Activated effector memory CD4-positive, alpha-beta T cell treated with Interleukin-2 at 50 U/mL for 16 hours (primary cell): ENCODE data around the gene LAMB4.

Source experiments
- DNase-seq: peaks from one replicate; pipeline ENCODE4 v3.0.0-alpha.2; 2020

Gene LAMB4

DNA sequence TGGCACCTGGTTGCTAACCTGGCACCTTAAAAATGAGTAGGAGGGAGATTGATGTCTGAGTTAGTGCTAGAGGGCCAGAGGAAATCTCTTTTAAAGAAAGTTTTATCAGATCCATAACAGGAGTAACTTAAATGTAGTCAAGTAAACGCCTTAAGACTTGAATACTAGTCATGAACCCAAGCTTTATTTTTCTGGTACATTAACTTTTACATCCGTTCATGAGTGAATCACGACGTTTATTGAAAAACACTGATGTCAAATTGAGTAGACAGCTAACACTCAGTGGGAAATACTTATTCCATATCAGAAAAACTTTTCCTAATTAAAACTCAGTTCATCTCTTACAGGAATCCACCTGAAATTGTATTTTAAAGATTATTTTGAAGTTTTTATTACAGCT lies 120.3 kb downstream of the LAMB4 start:
- no peak for DNase-seq

DNA sequence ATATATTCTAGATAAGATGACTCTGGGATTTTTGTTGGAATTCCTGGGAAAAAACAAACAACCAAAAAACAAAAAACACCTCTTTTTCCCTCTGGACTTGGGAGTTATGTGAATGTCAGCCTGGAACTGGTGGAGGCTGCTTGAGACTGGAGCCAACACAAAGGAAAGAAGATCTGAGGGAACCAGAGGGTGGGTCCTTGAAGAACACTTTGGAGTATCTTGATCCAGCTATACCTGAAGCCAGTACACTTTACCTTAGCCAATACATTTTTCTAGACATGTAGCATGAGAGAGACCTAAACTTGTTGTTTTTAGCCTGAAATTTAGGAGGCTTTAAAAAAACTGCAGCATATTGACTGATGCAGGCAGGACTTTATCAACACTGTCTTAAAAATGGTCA lies 121.3 kb downstream of the LAMB4 start:
- no peak for DNase-seq

DNA sequence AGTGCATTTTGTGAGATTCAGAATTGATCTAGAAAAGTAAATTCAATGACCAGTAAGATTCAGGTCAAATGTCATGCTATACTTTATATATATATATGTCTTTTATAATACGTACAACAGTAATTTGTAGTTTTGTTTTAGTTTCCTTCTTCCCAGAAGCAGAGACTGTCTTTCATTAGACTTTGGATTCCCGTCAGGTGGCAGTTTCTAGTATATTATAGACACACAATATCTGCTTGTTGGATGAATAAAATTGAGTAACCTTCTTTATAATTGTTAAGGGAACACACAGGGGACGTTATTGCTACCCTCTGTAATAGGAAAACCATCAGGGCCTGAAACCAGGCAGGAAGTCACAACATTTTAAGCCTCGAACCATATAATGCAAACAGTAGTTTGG lies 121.9 kb downstream of the LAMB4 start:
- DNase-seq, result no peak

DNA sequence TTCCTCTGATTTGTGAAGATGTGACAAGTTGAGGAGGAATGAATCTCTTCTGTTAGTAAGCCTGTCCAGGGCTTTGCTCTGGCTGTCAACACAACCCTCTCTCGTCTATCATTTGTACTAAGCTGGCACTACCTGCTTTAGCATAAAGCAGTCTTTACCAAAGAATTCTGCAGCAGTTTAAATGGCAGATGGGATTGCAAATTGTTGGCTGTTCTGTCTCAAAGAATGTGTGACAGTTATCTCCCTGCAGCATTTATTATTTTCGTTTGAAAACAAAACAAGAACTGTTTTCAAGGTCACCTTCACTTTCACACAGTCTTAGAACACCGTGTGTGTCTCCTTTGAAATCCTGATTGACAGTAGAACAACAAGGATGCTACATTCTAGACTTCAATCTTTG lies 122.4 kb downstream of the LAMB4 start:
- DNase-seq, result no peak

DNA sequence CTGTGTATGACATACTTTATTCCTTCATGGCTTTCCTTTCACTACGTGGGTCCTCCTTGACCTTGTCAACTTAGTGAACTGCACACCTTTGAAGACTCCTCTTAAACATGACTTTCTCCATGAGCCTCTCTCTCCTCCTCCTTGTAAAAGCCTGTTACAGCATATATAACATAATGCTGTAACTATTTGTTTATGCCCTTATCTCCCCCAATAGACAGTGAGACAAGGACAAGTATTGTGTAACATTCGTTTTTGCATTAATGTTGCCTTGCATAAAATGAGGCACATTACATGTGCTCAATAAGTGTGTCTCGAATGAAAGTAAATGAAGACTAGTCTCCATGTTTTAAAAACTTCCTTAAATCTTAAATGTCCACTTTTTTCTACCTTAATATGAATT lies 122.9 kb downstream of the LAMB4 start:
- no peak for DNase-seq

DNA sequence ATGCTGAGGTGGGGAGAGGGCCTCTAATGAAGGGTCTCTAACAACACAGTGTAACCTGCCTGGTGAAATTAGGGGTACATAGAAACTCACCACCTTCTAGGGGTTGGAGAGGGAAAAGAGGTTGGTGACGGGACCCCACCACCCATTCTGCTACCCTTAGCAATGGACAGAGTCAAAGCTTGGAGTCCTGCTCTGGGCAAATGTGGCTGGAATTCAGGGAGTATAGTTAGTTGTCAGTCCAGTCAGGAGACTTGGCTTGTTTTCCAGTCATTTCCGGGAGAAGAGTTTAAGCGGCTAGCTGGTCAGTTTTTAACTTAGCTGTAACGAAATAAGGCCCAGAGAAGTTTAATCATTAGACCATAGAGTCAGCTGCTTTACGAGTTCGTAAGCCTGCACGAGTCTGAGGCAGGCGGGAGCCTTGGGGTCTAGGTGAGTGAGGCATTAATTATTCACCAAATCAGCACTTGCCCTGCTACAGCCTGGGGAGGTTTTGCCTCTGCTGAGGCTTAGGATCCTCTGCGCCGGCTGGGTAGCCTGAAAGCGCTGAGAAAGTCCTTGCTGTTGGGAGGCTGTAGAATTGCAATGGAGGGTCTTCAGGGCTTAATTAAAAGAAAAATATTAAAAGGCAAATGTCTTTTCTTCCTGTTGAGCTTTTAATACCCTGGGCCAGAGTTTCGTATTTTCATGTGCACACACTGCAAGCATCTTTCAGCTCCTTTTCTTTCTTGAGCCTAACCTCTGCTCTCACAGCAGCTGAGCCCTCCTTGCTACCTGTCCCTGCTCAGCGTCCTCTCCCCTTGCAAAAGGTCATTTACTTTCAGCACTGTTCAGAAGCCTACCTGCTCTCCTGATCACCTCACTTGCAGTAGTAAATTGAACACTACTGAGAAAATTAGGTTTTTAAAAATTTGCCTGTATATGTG lies 125.7 kb downstream of the LAMB4 start:
- no peak for DNase-seq

DNA sequence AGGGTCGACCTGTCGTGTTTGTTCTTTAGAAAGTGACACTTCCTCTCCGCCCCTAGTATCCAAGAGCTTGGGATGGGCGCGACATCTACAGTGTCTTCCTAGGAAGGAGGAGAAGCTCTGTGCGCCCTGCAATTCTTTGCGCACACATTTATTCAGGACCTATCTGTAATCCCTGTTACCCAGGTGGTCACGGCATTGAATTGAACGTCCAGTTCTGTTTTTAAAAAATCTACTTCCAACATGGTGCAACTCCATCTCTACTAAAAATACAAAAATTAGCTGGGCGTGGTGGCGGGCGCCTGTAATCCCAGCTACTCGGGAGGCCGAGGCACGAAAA lies 126.6 kb downstream of the LAMB4 start:
- no peak for DNase-seq

DNA sequence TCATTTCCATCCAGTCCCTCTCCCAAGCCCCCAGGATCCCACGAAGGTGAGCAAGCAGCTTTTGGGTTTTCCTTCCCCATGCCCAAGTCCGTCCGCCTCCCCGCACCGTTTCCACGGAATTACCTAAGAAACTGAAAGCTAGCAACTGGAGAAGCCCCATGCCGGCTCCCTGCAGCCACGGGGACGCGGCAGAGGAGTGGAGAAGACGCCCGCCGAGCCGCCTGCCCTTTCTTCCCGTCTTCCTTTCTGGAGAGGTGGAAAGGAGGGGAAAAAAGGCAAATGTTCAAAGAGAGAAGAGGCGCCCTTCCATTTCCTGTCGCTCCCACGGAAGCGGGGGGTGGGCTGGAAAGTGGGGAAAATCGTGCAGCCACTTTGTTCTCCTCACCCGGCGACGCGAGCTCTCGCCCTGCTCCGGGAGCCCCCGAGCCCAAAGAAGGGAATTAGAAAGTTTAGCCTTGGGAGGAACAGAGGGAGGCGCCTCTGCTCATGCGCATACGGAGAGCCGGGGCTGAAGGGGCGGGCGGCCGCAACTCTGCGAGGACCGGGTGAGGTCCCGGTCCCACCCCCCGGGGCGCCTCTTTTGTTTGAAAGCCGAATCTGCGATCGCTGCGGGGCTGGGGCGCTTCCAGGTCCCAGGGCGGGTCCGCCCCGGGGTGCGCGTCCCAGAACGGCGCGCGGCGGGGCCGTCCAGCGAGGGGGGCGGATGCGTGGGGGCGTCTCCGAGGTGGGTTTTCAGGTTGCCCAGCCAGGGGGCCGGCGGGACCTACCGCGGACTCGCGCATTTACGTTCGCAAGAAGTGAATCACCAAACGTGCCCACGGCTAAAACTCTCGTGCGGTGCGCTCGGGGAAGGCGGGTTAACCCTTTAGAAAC lies 127.2 kb downstream of the LAMB4 start, which contains the start of gene LAMB1:
LAMB1 (minus strand) TSS at position 436 of the 873 bp plus-strand sequence; CDS start at position 160, 276 bp downstream.
- no peak for DNase-seq

DNA sequence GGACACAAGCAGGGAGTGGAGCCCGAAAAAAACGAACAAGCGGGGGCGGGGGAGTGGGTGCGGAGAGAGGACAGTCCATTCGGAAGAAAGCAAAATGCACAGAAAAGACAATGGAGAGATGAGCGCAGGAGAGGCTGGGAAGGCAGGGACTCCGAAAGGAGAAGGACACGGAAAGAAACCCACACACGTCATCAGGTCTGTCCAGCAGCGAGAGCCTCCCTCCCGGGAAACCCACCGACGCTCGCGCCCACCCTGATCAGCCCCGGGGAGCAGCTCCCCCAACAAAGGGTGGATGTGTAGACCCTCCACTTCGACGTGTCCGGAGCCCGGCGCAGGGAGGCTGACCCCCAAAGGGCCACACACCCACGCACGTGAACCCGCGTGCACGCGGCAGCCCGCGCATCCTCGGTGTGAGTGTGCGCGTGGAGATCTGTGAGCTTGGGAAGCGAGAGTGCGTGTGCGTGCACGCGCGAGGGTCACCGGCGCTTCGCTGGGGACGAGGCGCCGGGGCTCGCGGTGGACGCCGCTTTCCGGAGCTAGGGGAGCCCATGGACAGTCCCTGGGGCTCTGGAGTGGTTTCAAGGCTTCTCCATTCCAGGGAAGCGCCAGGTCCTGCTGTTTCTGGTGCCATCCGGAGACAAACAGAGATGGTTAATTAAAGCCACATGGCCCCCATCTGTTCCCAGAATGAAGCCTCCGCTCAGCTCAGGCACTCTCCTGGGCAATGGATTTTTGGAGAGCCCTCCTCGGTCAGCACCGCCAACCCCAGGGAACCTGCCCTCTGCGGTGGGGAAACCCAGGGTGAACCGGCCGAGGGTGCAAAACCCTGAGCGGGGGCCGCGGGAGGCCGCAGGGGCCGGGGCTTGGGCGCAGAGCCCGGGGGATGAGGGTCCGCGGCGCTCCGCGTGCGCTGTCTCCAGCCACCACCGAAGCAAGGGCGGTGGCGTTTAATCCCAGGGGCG lies 128.1 kb downstream of the LAMB4 start:
- DNase-seq, result no peak

DNA sequence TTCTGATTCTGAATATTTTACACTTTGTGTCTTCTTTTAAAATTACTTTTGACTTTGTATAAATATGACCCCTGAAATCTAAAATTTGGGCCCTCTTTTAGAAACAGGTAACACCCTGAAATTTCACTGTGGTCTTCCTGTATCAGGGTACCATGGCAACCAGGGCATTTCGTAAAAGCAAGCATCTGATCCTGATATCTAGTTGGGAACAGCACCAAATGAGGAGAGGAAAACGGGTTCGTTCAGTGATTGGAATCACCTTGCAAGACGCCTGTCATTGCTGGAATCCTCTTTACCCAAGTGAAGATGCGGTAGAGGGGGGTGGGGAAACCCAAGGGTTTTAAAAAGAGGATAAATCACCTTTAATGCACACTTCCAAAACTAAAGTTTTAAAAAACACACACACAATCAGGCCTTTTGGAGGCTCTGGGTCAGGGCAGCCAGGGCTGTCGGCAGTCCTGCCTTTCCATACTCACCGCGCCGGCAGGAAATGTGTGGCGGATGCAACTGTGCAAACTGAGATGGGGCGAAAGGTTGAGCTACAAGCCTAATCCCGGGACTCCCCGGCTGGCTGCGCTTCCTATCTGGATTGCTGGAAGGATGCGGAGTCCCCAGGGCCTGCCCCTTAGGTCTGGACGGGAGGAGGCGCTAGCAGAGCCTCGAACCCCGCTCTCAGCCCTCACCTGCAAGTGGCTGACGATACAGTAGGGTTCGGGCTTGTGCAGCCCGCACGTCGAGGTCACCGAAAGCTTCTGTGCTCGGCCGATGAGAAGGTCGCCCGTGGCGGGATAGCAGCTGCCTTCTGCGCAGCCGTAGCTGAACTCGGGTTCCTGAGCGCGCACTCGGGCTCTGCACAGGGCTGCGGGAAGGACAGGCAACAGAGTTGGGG lies 129.0 kb downstream of the LAMB4 start:
- no peak for DNase-seq

DNA sequence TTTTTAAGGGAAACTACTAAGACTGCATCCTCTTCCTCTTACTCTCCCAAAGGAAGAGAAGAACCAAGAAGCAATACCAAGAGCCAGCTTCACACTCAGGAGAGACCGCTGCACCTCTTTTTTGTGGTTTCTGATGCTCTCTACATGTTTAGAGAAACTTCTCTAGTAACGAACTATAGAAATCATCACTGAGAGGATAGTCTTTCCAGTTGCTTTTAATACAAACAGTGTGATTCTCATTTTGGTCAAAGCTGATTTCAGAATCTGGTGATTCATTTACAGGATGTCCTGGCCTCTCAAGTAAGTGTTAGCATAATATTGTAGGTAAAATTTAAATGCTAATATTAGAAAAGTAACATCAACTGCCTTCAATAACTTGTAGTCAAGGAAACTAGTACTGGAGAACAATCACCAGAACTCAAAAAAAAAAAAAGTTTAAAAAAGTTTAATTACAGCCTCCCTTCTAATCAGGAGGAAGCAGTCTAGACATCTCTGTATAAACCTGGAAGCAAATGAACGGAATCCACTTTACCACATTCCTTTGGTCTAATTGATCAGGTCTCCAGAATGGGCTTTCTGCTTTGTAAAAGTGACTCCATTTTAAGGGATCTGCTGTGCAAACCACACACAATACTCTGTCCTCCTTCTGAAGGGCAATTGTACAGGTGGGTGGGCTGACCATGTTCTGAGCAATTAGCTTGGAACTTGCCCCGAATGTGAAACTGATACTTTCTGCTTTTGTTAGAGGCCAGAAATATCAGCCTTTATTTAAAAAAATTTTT lies 130.2 kb downstream of the LAMB4 start:
- DNase-seq, result no peak

DNA sequence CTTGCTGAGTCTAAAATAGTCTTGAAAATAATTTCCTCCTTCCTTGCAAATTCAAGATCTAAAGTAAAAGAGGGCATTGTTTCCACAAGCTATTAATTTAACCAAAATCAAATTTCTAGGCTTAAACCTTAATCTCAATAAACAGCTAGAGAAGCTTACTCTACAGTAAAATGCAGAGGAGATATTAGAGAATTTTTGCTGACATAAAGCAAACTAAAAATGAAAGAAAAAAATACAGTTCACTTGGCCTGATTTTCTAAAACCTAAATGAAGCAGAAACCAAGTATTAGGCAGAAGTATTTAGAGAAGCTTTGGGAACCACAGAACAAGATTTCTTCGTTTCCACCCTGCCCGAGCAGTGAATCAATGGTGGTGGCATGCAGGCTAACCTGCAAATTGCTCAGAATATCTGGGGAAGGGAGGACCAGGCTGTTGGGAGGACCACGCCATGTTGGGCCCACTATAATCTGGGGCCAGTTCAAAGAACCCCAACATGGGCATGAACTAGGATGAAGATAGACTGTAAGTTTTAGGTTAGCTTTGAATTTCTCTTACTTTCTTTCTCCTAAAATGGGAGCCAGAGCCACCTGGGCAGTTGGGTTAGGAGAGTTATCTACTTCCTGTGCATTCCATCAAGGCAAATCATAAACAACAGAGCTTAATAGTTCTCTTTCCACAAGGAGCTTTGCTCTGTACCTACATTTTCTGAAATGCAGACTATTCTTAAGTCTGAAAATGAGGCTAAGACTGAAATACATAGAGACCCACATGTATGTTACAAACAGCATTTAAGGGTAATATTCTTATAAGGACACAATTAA lies 131.3 kb downstream of the LAMB4 start:
- DNase-seq, result no peak

DNA sequence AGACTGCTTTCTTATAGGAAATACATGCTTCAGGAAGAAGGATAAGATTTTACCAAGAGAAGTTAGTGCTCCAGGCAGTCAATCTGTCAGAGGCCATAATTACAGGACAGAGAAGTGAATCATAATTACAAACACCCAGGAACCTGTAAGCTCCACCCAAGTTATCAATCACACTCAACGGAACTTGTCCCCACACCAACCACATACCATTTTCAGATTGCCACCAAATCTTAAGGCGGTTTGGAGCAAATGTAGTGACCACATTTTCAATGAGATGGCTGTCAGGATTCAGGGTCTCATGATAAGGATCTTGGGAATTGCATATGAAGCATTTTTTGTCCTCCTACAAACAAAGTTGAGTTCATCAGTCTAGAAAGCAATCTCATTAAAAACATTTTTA lies 132.0 kb downstream of the LAMB4 start:
- DNase-seq, result no peak

DNA sequence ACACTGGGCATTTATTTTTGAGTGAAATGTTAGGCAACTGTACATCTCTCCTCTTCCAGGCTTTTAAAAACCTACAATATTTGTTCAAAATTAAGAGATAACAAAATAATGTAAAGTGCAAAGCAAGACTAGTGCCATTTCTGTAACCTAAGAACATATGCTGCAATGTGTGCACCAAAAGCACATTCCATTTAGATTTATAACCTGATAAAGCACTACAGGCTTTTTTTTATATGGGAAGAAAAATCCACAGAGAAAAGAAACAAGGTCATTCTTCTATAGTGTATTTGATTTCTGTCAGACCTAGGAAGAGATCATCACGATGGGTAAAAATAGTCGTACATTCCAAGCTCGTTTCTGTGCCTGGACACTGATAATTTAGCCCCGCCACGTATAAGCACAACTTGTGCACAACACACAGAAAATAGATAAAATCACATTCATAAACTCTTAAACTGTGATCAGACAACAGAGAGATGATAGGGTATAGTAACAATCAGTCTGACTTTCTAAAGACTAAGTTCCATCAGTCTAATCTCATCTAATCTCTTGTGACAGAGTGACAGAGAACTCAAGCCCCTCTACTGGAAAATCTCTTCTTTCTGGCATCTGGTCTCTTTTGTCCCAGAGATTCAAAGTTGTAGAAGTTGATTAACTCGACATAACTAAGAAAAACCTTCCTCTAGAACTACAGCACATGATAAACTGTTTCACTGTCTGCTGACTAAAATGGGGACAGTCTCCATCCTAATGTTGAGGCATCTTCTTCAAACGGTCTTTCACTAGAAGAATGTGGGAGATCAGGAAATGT lies 133.9 kb downstream of the LAMB4 start:
- DNase-seq, result no peak

DNA sequence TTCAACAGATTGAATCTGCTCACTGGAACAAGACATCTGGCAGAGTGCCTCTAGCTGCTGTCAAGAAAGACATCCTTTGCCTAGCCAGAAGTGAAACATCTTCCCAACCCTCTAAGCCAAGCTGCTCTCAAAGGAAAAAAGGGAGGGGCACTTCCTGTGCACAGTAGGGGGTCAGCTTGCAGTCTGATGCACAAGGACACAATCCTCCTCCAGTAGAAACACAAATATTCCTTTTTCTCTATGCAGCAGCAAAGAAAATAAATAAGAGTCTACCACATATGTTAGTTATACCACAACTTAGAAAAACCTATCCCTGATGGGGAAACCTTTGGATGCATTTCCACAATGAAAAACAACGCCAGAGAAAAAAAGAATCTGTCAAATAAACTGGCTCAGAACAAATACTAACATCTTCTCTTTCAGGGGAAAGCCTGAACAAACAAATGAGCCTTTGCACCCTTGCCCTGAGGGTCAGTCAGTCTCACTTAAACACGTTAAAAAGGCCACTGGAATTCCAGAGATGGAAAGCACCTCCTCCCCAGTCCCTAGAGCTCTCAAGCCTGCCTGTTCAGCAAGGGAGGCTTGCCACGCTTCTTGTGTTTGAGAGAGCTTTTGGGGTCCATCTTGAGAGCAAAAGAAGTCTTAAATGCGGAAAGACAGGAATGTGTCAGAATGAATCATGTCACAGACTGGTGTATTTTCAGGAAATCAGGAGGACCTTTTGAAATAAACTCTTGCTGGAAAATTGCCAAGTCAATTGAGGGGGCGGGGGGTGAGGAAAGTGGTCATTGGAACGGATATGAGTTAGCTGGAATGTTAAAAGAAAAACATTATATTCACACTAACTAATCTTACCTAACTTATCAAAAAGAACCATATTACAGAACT lies 134.7 kb downstream of the LAMB4 start:
- DNase-seq, result no peak

DNA sequence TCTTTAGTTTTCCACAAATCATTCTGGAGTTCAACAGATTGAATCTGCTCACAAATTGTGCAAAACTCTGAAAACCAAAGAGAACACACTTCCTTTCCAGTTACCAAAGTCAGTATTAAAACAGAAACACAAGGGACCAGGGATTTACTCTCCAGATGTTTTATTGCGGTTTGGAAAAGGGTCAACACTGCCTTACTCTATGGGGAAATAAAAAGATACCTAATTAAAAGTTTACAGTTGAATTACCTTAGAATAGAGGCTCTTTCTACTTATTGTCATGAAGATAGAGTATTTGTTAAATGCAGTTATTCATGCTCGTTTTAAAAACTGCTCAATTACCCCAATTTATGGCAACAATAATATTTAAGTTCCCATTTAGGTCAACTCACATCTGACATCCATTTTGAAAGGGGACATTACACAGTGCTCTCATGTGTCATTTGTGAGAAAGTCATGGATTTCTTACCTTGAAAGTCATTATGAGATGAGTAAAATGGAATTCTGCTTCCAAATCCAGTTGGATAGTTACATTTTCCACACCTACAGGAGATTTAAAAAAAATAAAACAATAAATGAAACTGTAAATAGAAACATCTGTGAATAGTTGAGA lies 135.6 kb downstream of the LAMB4 start:
- no peak for DNase-seq

DNA sequence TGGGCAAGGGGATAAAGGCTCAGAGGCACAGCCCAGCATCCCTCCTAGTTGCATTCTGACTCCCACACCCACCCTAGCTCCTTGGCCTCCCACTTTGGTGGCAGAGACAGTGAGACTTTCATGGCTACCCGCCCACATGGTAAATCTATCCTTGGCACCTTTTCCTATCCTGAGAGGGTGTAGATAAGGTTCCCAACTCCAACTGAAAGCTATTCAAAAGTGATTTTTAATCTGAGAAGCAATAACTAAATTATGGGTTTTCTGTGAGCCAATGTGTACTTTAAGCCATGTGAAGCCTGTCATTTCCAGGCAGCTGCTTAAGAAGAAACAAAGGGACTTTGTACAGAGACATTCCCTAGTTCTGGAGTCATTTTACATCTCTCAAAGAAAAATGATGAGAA lies 136.3 kb downstream of the LAMB4 start:
- DNase-seq, result no peak
